BE2C (cell line): Measurements from ENCODE around the gene S100P.

Experiments
- DNase-seq: peaks from one replicate; pipeline ENCODE4 v3.0.0-alpha.2; 2020
- H3K27me3 ChIP-seq: fragments of 250-450 bp; sonication (Bioruptor Pico); 2 replicates; pipeline ENCODE4 v1.5.1; 2020; ENCODE audit warnings: mild to moderate bottlenecking
- H3K36me3 ChIP-seq: fragments of 250-450 bp; sonication (Bioruptor Pico); 2 replicates; pipeline ENCODE4 v1.5.1; 2020; ENCODE audit warnings: mild to moderate bottlenecking
- H3K4me1 ChIP-seq: fragments of 250-450 bp; sonication (Bioruptor Pico); 2 replicates; pipeline ENCODE4 v1.5.1; 2020
- H3K4me3 ChIP-seq: 2 replicates; pipeline ENCODE4 v1.5.1; 2011; ENCODE audit warnings: low read depth, low read length
- H3K9me3 ChIP-seq: fragments of 250-450 bp; sonication (Bioruptor Pico); 2 replicates; pipeline ENCODE4 v1.5.1; 2020
- CTCF ChIP-seq: IDR thresholded peaks from 2 replicates; pipeline ENCODE4 v1.5.1; 2012; ENCODE audit warnings: mild to moderate bottlenecking, low read depth, low read length

The S100P gene

DNA sequence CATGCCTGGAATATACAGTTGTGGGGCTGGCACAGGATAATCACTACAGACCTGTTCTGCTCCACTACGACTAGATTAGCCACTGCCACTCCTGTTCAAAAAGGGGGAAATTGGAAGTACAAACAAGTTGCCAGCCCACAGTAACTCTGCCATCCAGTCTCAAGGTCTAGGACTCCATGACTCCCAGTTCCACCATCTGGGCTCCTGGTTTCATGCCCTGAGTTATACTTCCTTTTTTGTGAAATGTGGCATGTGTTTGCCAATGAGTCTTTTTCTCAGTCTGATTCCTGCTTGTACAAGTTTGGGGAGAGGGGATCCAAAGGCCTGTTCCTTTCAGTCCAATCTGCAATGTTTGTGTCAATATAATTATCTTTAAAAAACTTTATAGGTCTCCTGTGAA lies 21.3 kb downstream of the S100P start:
- TF ChIP-seq CTCF: no peak
- Histone ChIP-seq H3K36me3 (no peaks in the 10 kb centered on the region), H3K9me3 (no peaks in the 10 kb centered on the region; the same call in 1 of the 2 replicates), H3K4me3 (no peak overlapping the region), H3K4me1 (no peaks in the 10 kb centered on the region), H3K27me3 (no peaks in the 10 kb centered on the region)
- no peak for DNase-seq

DNA sequence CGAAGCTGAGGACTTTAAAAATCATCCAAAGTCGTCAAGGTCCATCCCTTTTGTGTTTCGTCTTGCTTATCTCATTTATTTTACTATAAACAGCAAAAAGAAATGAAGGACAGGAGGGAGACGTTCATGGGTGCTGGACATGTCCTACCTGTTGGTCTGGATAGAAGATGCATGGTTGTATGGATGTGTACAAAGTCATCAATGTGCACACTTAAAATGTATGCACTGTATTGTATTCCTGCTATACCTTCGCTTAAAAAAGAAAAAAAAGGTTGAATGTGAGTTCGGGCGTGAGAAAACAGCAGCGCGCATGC lies 22.0 kb downstream of the S100P start:
- Histone ChIP-seq H3K36me3 (no peaks in the 10 kb centered on the region), H3K27me3 (no peaks in the 10 kb centered on the region), H3K4me1 (no peaks in the 10 kb centered on the region), H3K9me3 (no peaks in the 10 kb centered on the region; the same call in 1 of the 2 replicates), H3K4me3 (peak overlapping the region; percentile 82)
- DNase-seq: no peak
- no peak for TF ChIP-seq CTCF

DNA sequence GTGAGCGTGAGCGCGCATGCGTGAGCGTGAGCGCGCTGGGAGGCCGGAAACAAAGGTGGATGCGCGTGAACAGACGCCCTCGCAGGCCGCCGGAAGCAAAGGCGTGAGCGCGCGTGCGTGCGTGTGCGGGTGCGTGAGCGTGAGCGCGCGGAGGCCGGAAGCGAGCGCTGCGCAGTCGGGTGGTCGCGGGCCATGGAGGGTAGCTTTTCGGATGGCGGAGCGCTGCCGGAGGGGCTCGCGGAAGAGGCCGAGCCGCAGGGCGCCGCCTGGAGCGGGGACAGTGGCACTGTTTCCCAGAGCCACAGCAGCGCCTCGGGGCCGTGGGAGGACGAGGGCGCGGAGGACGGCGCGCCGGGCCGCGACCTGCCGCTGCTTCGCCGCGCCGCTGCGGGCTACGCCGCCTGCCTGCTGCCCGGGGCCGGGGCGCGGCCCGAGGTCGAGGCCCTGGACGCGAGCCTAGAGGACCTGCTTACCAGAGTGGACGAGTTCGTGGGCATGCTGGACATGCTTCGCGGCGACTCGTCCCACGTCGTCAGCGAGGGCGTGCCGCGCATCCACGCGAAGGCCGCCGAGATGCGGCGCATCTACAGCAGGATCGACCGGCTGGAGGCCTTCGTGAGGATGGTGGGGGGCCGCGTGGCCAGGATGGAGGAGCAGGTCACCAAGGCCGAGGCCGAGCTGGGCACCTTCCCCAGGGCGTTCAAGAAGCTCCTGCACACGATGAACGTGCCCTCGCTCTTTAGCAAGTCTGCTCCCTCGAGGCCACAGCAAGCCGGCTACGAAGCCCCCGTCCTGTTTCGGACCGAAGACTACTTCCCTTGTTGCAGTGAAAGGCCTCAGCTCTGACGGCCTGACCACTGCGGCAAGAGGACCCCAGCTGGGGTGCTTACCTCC lies 22.6 kb downstream of the S100P start, which contains the start of gene BLOC1S4:
Gene BLOC1S4 (plus strand): TSS at position 157 of the 894 bp plus-strand sequence. CDS start 36 bp downstream, at position 193.
- Histone ChIP-seq H3K4me3 (peak within 1 kb of the TSS; percentile 82), H3K4me1 (no peaks in the 10 kb centered on the region)
- DNase-seq: peak; percentile 88

DNA sequence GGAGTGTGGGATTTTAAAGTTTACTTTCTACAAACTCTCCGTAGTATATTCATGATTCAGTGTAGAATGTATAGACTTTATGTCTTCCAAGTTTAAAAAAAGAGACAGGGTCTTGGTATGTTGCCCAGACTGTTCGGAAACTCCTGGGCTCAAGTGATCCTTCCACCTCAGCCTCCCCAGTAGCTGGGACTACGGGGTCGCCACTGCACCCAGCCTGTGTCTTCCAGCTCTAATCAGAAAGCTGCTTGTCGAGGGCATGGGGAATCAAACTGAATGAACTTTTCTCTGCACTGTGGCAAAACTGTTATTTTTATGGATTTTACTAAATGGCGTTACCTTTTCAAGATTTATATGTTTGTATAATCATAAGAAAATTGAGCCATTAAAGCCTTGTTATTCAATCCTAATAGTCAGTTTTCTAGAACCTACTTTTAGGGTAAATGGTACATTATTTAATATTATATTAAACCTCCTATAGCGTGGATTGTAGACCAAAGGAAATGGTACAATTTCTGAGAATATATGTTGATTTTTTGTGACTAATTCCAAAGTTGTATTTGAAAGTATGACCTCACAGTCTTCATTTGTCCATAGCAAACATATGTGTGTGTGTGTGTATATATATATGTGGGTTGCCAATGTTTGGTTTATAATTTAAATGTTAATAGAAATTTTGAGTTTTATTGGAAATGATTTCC lies 23.4 kb downstream of the S100P start:
- Histone ChIP-seq H3K4me1 (no peaks in the 10 kb centered on the region), H3K9me3 (no peaks in the 10 kb centered on the region), H3K27me3 (no peaks in the 10 kb centered on the region), H3K4me3 (peak overlapping the region; percentile 82), H3K36me3 (no peaks in the 10 kb centered on the region)
- DNase-seq: no peak
- no peak for TF ChIP-seq CTCF

More for the DNA sequence above, 22.6 kb downstream of the S100P start, which contains the start of gene BLOC1S4:
- TF ChIP-seq CTCF: 0 out of 2 replicates have a peak, but pooled peaks have one; percentile 11
- no peaks in the 10 kb centered on the region for H3K27me3 ChIP-seq
- no peaks in the 10 kb centered on the region for H3K36me3 ChIP-seq
- H3K9me3 ChIP-seq: no peaks in the 10 kb centered on the region

DNA sequence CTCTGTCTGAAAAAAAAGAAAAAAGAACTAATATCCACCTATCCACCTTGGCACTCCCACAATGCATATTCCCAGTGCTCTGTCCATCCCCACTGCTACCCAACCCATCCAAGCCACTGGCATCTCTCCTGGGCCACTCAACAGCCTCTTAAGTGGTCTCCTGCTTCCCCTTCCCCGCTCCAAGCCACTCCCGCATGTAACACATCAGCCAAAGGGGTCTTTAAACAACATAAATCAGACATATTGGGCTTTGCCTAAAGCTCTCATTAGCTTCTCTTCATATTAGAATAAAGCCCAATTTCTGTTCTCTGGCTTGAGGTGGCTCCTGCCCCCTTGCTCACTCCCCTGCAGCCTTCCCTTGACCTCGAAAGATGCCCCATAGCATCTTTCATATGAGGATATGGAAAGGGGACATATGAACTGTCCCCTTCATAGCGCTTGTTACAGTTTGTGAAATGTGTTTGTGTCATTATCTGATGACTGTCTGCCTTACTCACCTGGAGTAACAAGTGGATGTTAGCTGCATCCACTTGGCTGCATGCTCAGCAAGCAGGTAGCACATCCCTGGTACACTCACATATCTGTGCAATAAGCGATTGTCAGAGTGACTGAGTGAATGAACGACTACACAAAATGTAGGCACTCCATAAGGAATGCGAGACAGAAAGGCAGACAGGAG lies 25.4 kb downstream of the S100P start:
- no peak for DNase-seq
- TF ChIP-seq CTCF: no peak
- Histone ChIP-seq H3K9me3 (no peaks in the 10 kb centered on the region), H3K4me3 (no peak overlapping the region), H3K4me1 (no peaks in the 10 kb centered on the region), H3K27me3 (no peaks in the 10 kb centered on the region), H3K36me3 (no peaks in the 10 kb centered on the region)
